ENCODE results near the gene PEX26.

PEX26 gene

GRCh38 chr22:18101536-18101935 lies 23.7 kb downstream of the PEX26 start:
- no peak for DNase-seq

GRCh38 chr22:18103527-18104269 lies 25.9 kb downstream of the PEX26 start:
- DNase-seq, result peak; percentile 51 to 55

- DNase-seq, result no peak
Observed at GRCh38 chr22:18104566-18104965, 26.8 kb downstream of the PEX26 start.

- DNase-seq, result peak in 1 of 2 experiments; percentile 26
Observed at GRCh38 chr22:18105981-18106380, 28.2 kb downstream of the PEX26 start.

GRCh38 chr22:18106550-18107341 lies 29.0 kb downstream of the PEX26 start:
- DNase-seq, result peak; percentile 60 to 66

- no peak for DNase-seq
Observed at GRCh38 chr22:18108187-18108586, 30.4 kb downstream of the PEX26 start.

GRCh38 chr22:18109410-18110193 lies 31.8 kb downstream of the PEX26 start:
- DNase-seq, result no peak

GRCh38 chr22:18110194-18110953 lies 32.6 kb downstream of the PEX26 start, which contains the start of gene TUBA8:
Gene TUBA8, plus strand, starts transcription at chr22:18110809. Its CDS starts 57 bp downstream, at chr22:18110866.
- peak; percentile 55 to 67 for DNase-seq

GRCh38 chr22:18110954-18111758 lies 33.4 kb downstream of the PEX26 start:
- no peak for DNase-seq

GRCh38 chr22:18111759-18112330 lies 34.1 kb downstream of the PEX26 start:
- no peak for DNase-seq

- DNase-seq, result no peak
Observed at GRCh38 chr22:18112440-18112839, 34.6 kb downstream of the PEX26 start.

- no peak for DNase-seq
Observed at GRCh38 chr22:18113680-18114394, 36.0 kb downstream of the PEX26 start.

GRCh38 chr22:18114495-18114894 lies 36.7 kb downstream of the PEX26 start:
- DNase-seq, result no peak

- DNase-seq, result no peak
Observed at GRCh38 chr22:18114976-18115652, 37.3 kb downstream of the PEX26 start.

- DNase-seq, result no peak
Observed at GRCh38 chr22:18115906-18116371, 38.1 kb downstream of the PEX26 start.

GRCh38 chr22:18116634-18117033 lies 38.8 kb downstream of the PEX26 start:
- DNase-seq, result no peak

- no peak for DNase-seq
Observed at GRCh38 chr22:18118345-18118915, 40.6 kb downstream of the PEX26 start.

- no peak for DNase-seq
Observed at GRCh38 chr22:18119409-18120110, 41.8 kb downstream of the PEX26 start.

- DNase-seq, result no peak
Observed at GRCh38 chr22:18120857-18121256, 43.1 kb downstream of the PEX26 start.
